ENCODE data around the gene SIX4. TPM values are rescaled to one million over a fixed set of nuclear protein-coding genes. Genes with fewer than 3 reads are reported as not detected.

Gene SIX4
- total RNA-seq, 4 donors from 2014 or later, result 0.32 to 0.55 TPM; not detected in 2

DNA sequence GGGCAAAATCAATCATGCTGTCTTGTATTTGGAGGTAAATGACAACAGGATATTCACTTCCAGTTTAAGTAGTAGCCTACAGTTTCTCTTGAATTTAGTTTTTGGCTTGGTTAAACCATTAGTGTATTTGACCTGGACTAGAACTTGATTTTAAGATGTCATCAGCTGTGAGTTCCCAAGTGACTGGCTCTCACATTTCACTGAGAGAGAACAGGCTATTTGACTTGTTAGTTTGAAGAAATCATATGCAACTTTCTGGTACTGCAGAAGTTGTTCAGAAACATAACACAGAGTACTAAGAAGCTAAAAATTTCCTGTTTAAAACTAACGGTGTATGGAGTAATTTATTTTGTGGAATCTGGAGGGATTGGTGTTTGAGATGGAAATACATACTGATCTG lies 32.7 kb upstream of the SIX4 start:
- H3K27ac ChIP-seq, result no peak overlapping the region
- TF ChIP-seq EP300 (IDR thresholded peaks at IDR 0.05; ENCODE audit: low read depth) (no peak), CTCF (IDR thresholded peaks at IDR 0.05) (no peak), POLR2AphosphoS5 (IDR thresholded peaks at IDR 0.05) (no peak), POLR2A (IDR thresholded peaks at IDR 0.05) (no peak)
- intact Hi-C loops (cut with DNase I; ENCODE audit: low total_unique reads) (no loop called here), in situ Hi-C loops (cut with MboI; ENCODE audit: low pct_ligation_motif_present in 1 of 4, low pct_unique_long_range_greater_than_20kb in 1 of 4, low sequenced_read_pairs in 3 of 4) (no loop called here)
- no peaks in the 10 kb centered on the region for H3K27me3 ChIP-seq
- no peak for DNase-seq
- no peak overlapping the region for H3K4me3 ChIP-seq
- H3K4me1 ChIP-seq, result peaks cover 0 to 21% (median 0%) of the 10 kb centered on the region in 4 donors
- H3K36me3 ChIP-seq, result no peaks in the 10 kb centered on the region
- WGBS, 2 donors (ENCODE audit: low coverage in 1 of 2), result 61 to 70% methylated on average over 1 of the region's 1 CpG
- H3K9me3 ChIP-seq, result no peaks in the 10 kb centered on the region

GRCh38 chr14:60753264-60754119 lies 29.3 kb upstream of the SIX4 start:
- no peak overlapping the region for H3K27ac ChIP-seq
- no peaks in the 10 kb centered on the region for H3K36me3 ChIP-seq
- no peaks in the 10 kb centered on the region for H3K27me3 ChIP-seq
- DNase-seq, result peak; percentile 8
- H3K9me3 ChIP-seq, result no peaks in the 10 kb centered on the region
- WGBS, 2 donors (ENCODE audit: low coverage in 1 of 2), result 68 to 78% methylated on average over 4 to 7 of the region's 7 CpGs
- H3K4me1 ChIP-seq, result peaks cover 0 to 7% (median 0%) of the 10 kb centered on the region in 4 donors
- intact Hi-C loops (cut with DNase I; ENCODE audit: low total_unique reads) (no loop called here), in situ Hi-C loops (cut with MboI; ENCODE audit: low pct_ligation_motif_present in 1 of 4, low pct_unique_long_range_greater_than_20kb in 1 of 4, low sequenced_read_pairs in 3 of 4) (no loop called here)
- H3K4me3 ChIP-seq, result no peak overlapping the region
- TF ChIP-seq POLR2A (IDR thresholded peaks at IDR 0.05), result no peak
- TF ChIP-seq CTCF (IDR thresholded peaks at IDR 0.05), result no peak
- no peak for TF ChIP-seq POLR2AphosphoS5 (IDR thresholded peaks at IDR 0.05)

- intact Hi-C loops (cut with DNase I; ENCODE audit: low total_unique reads), result no loop called here
- TF ChIP-seq POLR2A (IDR thresholded peaks at IDR 0.05) (no peak), EP300 (IDR thresholded peaks at IDR 0.05; ENCODE audit: low read depth) (no peak), POLR2AphosphoS5 (IDR thresholded peaks at IDR 0.05) (no peak)
- no peaks in the 10 kb centered on the region for H3K27me3 ChIP-seq
- no peak for DNase-seq
- H3K4me3 ChIP-seq, result no peak overlapping the region
- H3K27ac ChIP-seq, result no peak overlapping the region
- H3K9me3 ChIP-seq, result no peaks in the 10 kb centered on the region
- in situ Hi-C loops (cut with MboI; ENCODE audit: low pct_ligation_motif_present in 1 of 4, low pct_unique_long_range_greater_than_20kb in 1 of 4, low sequenced_read_pairs in 3 of 4), result no loop called here
- H3K36me3 ChIP-seq, result no peaks in the 10 kb centered on the region
- no peaks in the 10 kb centered on the region for H3K4me1 ChIP-seq
These were observed 20.4 kb upstream of the SIX4 start for GRCh38 chr14:60744566-60744965.

DNA sequence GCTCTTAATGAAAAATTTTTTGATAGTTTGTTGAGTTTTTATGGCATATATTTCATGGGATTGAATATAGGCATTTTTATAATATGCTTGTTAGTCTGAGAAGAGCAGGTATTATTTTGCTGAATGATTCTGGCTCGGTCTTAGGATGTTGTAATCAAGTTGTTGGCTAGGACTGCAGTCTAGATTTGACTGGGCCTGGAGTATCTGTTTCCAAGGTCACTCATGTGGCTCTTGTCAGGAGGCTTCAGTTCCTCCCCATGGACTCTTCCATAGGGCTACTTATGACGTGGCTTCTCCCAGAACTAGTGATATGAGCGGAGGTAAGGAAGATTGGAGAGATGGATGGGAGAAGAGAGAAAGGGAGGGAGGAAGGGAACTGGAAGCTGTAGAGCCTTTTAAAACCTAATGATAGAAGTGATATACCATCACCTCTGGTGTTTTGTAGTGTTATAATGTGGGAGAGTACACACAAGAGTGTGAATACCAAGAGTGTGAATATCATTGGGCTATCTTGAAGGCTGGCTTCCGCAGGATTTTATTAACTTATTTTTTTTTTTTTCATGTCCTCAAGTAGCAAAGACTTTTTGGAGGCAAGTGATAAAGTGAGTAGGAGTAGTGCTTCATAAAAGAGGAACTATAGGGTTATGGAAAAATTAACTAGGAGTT lies 14.8 kb upstream of the SIX4 start:
- Histone ChIP-seq H3K27me3 (peaks cover 2% of the 10 kb centered on the region), H3K27ac (no peak overlapping the region), H3K36me3 (no peaks in the 10 kb centered on the region), H3K4me1 (peaks cover 0 to 22% (median 7%) of the 10 kb centered on the region in 4 donors), H3K4me3 (no peak overlapping the region), H3K9me3 (no peaks in the 10 kb centered on the region)
- WGBS, 2 donors (ENCODE audit: low coverage in 1 of 2), result 79 to 89% methylated on average over 4 of the region's 4 CpGs
- in situ Hi-C loops (cut with MboI; ENCODE audit: low pct_ligation_motif_present in 1 of 4, low pct_unique_long_range_greater_than_20kb in 1 of 4, low sequenced_read_pairs in 3 of 4) (no loop called here), intact Hi-C loops (cut with DNase I; ENCODE audit: low total_unique reads) (no loop called here)
- no peak for DNase-seq
- TF ChIP-seq CTCF (IDR thresholded peaks at IDR 0.05) (no peak), EP300 (IDR thresholded peaks at IDR 0.05; ENCODE audit: low read depth) (no peak), POLR2AphosphoS5 (IDR thresholded peaks at IDR 0.05) (no peak), POLR2A (IDR thresholded peaks at IDR 0.05) (no peak)
